ENCODE results near the gene FAM181A. TPM values are rescaled to one million over a fixed set of nuclear protein-coding genes. Genes with fewer than 3 reads are reported as not detected.

Gene FAM181A
- total RNA-seq, 4 donors from 2014 or later = not detected

DNA sequence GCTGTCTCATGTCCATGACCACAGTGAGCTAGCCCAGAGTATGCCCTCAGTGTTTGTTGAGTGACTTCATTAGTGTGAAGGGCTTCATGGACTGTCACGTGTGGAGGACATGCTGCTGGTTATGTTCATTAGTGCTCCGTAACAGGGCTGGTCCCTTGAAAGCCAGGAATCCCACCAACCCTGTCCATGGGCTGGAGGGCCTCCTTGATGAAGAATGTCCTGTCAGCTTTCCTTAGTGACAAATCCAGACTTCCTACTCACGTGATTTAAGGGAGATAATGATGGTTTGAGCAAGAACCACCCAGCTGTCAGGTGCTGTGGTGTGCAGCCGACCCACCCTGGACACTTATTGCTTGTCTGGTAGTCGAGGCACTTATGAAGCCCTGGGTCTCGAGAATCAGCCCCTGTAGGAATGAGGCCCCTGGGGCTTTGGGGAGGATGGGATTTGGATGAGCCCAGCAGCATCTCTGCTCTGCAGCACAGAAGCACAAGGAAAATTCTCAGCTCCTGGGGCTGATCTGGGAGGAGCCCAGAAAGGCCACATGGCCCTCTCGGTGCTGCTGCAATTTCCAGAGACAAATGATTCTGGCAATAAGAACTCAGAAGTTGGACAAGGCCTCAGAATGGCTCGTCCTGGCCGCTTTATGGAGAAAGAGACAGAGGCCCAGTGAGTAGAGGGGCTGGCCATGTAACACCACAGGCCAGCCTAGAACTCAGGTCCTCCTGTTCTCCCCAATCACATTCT, 37.2 kb upstream of the FAM181A start:
- intact Hi-C loops (cut with DNase I; ENCODE audit: low total_unique reads) = loop anchor here (5.0 kb wide), 1 partner anchor 233 kb away; no protein-coding TSS in a partner anchor
- in situ Hi-C loops (cut with MboI; ENCODE audit: low pct_ligation_motif_present in 1 of 4, low pct_unique_long_range_greater_than_20kb in 1 of 4, low sequenced_read_pairs in 3 of 4) = loop anchor here in 3 of 4 donors (10.0 to 25.0 kb wide), 2 partner anchors 228 to 235 kb away; no protein-coding TSS in a partner anchor
- TF ChIP-seq POLR2A (IDR thresholded peaks at IDR 0.05) (no peak), POLR2AphosphoS5 (IDR thresholded peaks at IDR 0.05) (no peak), EP300 (IDR thresholded peaks at IDR 0.05; ENCODE audit: low read depth) (no peak)
- TF ChIP-seq, protein P1, sequence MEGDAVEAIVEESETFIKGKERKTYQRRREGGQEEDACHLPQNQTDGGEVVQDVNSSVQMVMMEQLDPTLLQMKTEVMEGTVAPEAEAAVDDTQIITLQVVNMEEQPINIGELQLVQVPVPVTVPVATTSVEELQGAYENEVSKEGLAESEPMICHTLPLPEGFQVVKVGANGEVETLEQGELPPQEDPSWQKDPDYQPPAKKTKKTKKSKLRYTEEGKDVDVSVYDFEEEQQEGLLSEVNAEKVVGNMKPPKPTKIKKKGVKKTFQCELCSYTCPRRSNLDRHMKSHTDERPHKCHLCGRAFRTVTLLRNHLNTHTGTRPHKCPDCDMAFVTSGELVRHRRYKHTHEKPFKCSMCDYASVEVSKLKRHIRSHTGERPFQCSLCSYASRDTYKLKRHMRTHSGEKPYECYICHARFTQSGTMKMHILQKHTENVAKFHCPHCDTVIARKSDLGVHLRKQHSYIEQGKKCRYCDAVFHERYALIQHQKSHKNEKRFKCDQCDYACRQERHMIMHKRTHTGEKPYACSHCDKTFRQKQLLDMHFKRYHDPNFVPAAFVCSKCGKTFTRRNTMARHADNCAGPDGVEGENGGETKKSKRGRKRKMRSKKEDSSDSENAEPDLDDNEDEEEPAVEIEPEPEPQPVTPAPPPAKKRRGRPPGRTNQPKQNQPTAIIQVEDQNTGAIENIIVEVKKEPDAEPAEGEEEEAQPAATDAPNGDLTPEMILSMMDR (IDR thresholded peaks at IDR 0.05) = no peak
- 43 to 68% methylated on average over 2 to 9 of the region's 9 CpGs for WGBS, 2 donors (ENCODE audit: low coverage in 1 of 2)
- Histone ChIP-seq H3K4me1 (peaks cover 0 to 5% (median 2%) of the 10 kb centered on the region in 4 donors), H3K27me3 (no peaks in the 10 kb centered on the region), H3K36me3 (no peaks in the 10 kb centered on the region), H3K9me3 (peaks cover 0 to 4% of the 10 kb centered on the region in 2 donors), H3K27ac (no peak overlapping the region), H3K4me3 (no peak overlapping the region)
- DNase-seq = no peak

DNA sequence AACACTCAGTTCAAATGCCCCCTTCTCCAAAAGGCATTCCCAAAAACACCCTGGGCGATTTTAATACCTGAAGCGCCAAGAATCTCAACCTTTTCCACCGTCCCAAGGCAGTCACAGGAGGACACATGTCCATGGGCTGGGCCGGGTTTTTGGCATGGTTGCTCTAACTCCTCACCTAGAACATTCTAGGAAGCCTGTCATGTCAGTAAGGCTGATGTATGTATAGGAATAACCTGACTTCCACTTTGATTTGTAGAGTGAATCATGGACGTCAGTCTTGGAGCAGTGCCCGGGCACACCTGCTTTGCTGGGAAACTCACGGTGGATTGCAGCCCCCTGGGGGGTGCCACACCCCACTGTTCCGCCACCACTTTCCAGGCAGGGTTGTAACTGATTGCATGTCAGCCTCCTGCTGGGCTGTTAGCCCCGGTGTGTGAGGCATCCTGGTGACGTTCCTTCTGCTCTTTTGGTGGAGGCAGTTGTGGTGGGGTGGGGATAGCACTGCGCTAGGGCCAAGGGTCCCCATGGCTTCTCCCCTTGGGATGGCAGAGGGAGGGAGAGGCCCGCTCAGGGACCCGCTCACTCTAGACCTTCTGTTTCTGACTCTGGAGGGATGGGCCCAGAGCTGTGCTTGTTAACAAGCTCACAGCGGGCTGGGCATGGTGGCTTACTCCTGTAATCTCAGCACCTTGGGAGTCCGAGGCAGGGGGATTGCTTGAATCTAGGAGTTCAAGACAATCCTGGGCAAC, 35.2 kb upstream of the FAM181A start:
- in situ Hi-C loops (cut with MboI; ENCODE audit: low pct_ligation_motif_present in 1 of 4, low pct_unique_long_range_greater_than_20kb in 1 of 4, low sequenced_read_pairs in 3 of 4) = loop anchor here in 1 of 4 donors (25.0 kb wide), 1 partner anchor 230 kb away; no protein-coding TSS in a partner anchor
- 69 to 74% methylated on average over 4 to 15 of the region's 15 CpGs for WGBS, 2 donors (ENCODE audit: low coverage in 1 of 2)
- TF ChIP-seq, protein P1 (IDR thresholded peaks at IDR 0.05) = no peak
- no peak for TF ChIP-seq POLR2A (IDR thresholded peaks at IDR 0.05)
- no peak for TF ChIP-seq POLR2AphosphoS5 (IDR thresholded peaks at IDR 0.05)
- no peak for TF ChIP-seq EP300 (IDR thresholded peaks at IDR 0.05; ENCODE audit: low read depth)
- intact Hi-C loops (cut with DNase I; ENCODE audit: low total_unique reads) = loop anchor here (5.0 kb wide), 1 partner anchor 235 kb away; no protein-coding TSS in a partner anchor
- no peak overlapping the region for H3K4me3 ChIP-seq
- H3K9me3 ChIP-seq = no peaks in the 10 kb centered on the region
- H3K27me3 ChIP-seq = no peaks in the 10 kb centered on the region
- H3K36me3 ChIP-seq = no peaks in the 10 kb centered on the region
- DNase-seq = no peak
- no peak overlapping the region for H3K27ac ChIP-seq
- peaks cover 0 to 5% (median 2%) of the 10 kb centered on the region in 4 donors for H3K4me1 ChIP-seq

DNA sequence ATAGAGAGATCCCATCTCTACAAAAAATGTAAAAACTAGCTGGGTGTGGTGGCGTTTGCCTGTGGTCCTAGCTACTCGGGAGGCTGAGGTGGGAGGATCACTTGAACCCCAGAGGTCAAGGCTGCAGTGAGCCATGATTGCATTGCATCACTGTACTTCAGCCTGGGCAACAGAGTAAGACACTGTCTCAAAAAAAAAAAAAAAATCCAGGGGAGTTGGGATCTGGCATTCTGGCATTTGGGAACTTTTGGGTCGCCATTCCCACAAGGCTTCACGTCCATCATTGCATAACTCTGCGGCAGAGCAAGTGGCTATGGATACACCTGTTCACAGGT, 34.7 kb upstream of the FAM181A start:
- Histone ChIP-seq H3K4me1 (peaks cover 0 to 5% (median 2%) of the 10 kb centered on the region in 4 donors), H3K9me3 (no peaks in the 10 kb centered on the region), H3K36me3 (no peaks in the 10 kb centered on the region), H3K4me3 (no peak overlapping the region), H3K27me3 (no peaks in the 10 kb centered on the region), H3K27ac (no peak overlapping the region)
- no peak for DNase-seq
- in situ Hi-C loops (cut with MboI; ENCODE audit: low pct_ligation_motif_present in 1 of 4, low pct_unique_long_range_greater_than_20kb in 1 of 4, low sequenced_read_pairs in 3 of 4) = loop anchor here in 1 of 4 donors (25.0 kb wide), 1 partner anchor 230 kb away; no protein-coding TSS in a partner anchor
- intact Hi-C loops (cut with DNase I; ENCODE audit: low total_unique reads) = loop anchor here (5.0 kb wide), 1 partner anchor 235 kb away; no protein-coding TSS in a partner anchor
- TF ChIP-seq EP300 (IDR thresholded peaks at IDR 0.05; ENCODE audit: low read depth) = no peak
- no peak for TF ChIP-seq POLR2A (IDR thresholded peaks at IDR 0.05)
- TF ChIP-seq, protein P1 (IDR thresholded peaks at IDR 0.05) = no peak
- no peak for TF ChIP-seq POLR2AphosphoS5 (IDR thresholded peaks at IDR 0.05)
- WGBS, 2 donors (ENCODE audit: low coverage in 1 of 2) = 62 to 63% methylated on average over 3 to 5 of the region's 5 CpGs
